Karpas-422 (cell line): ENCODE data around the gene SMAD3. TPM values are rescaled to one million over a fixed set of nuclear protein-coding genes. Genes with fewer than 3 reads are reported as not detected.

Experiments used
- DNase-seq: peaks from one replicate; pipeline ENCODE4 v3.0.0-alpha.2; 2015
- H2AFZ ChIP-seq: fragments of 200-600 bp; sonication (generic); 2 replicates; pipeline ENCODE4 v1.6.1; 2014; ENCODE audit warnings: antibody characterized with exemption, low read length, mixed read lengths
- H3K27ac ChIP-seq: fragments of 200-600 bp; sonication (generic); 2 replicates; pipeline ENCODE4 v1.5.1; 2014; ENCODE audit warnings: mild to moderate bottlenecking, low read length, moderate library complexity
- H3K27me3 ChIP-seq: fragments of 200-600 bp; sonication (generic); 2 replicates; pipeline ENCODE4 v1.6.1; 2014; ENCODE audit warnings: low read length, mixed read lengths
- H3K36me3 ChIP-seq: fragments of 200-600 bp; sonication (generic); 2 replicates; pipeline ENCODE4 v1.6.1; 2014; ENCODE audit warnings: low read length, mixed read lengths; ENCODE audit not compliant: insufficient read depth
- H3K4me1 ChIP-seq: fragments of 200-600 bp; sonication (generic); 2 replicates; pipeline ENCODE4 v1.6.1; 2014; ENCODE audit warnings: mild to moderate bottlenecking, low read length, mixed read lengths
- H3K4me2 ChIP-seq: fragments of 200-600 bp; sonication (generic); 2 replicates; pipeline ENCODE4 v1.6.1; 2014; ENCODE audit warnings: low read length, low read depth, mild to moderate bottlenecking; ENCODE audit not compliant: poor library complexity, severe bottlenecking
- H3K4me3 ChIP-seq: fragments of 200-600 bp; sonication (generic); 2 replicates; pipeline ENCODE4 v1.5.1; 2014; ENCODE audit warnings: mild to moderate bottlenecking, antibody characterized with exemption, low read length, mixed read lengths
- H3K79me2 ChIP-seq: fragments of 200-600 bp; sonication (generic); 2 replicates; pipeline ENCODE4 v1.6.1; 2014; ENCODE audit warnings: mild to moderate bottlenecking, low read length, mixed read lengths
- H3K9ac ChIP-seq: fragments of 200-600 bp; sonication (generic); 2 replicates; pipeline ENCODE4 v1.6.0; 2014; ENCODE audit warnings: low read length
- H3K9me2 ChIP-seq: fragments of 200-600 bp; sonication (generic), shearing (Covaris generic); replicated peaks from 2 replicates; pipeline ENCODE4 v1.6.0; 2014; ENCODE audit warnings: mild to moderate bottlenecking, low read length, moderate library complexity; ENCODE audit not compliant: insufficient read depth
- H3K9me3 ChIP-seq: fragments of 300-700, 200-600 bp; sonication (generic); 2 replicates; pipeline ENCODE4 v1.6.1; 2014; ENCODE audit warnings: low read length, mixed read lengths
- H4K20me1 ChIP-seq: fragments of 200-600 bp; sonication (generic); 2 replicates; pipeline ENCODE4 v1.6.1; 2014; ENCODE audit warnings: mild to moderate bottlenecking, antibody characterized with exemption, low read length, low read depth; ENCODE audit not compliant: insufficient read depth
- total RNA-seq: library from RNA; depleted of rRNA; stranded (reverse); fragments of >200 nt; shearing (Covaris generic); gene quantifications from 2 replicates; pipeline ENCODE4 v1.2.3, GENCODE V29; 2014; ENCODE audit warnings: low replicate concordance

Gene SMAD3
- total RNA-seq, 1 experiment from 2014 or later, result 27.7 TPM

DNA sequence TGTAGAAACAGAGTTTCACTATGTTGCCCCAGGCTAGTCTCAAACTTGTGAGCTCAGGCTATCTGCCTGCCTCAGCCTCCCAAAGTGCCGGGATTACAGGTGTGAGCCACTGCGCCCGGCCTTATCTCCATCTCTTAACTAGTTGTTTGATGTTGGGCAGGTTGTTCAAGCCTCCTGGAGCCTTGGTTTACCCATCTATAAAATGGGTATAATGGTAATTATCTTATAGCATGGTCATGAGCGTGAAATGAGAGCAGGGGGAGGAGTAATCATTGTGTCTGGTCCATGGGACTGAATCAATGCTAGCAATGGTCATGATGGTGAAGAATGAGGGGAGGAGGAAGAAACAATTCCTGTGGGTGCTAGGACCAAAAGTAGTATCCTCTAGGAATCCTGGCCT lies 32.0 kb downstream of the SMAD3 start:
- Histone ChIP-seq H3K9me2 (no peaks in the 10 kb centered on the region), H4K20me1 (peaks cover 1% of the 10 kb centered on the region; the same call in 1 of the 2 replicates), H3K9ac (peak overlapping the region; percentile 28; the same call in 1 of the 2 replicates), H2AFZ (no peak overlapping the region), H3K9me3 (no peaks in the 10 kb centered on the region), H3K27ac (no peak overlapping the region), H3K4me3 (no peak overlapping the region), H3K36me3 (no peaks in the 10 kb centered on the region), H3K4me2 (peak overlapping the region; percentile 84), H3K4me1 (peaks cover 83% of the 10 kb centered on the region), H3K79me2 (no peaks in the 10 kb centered on the region), H3K27me3 (no peaks in the 10 kb centered on the region)
- no peak for DNase-seq

DNA sequence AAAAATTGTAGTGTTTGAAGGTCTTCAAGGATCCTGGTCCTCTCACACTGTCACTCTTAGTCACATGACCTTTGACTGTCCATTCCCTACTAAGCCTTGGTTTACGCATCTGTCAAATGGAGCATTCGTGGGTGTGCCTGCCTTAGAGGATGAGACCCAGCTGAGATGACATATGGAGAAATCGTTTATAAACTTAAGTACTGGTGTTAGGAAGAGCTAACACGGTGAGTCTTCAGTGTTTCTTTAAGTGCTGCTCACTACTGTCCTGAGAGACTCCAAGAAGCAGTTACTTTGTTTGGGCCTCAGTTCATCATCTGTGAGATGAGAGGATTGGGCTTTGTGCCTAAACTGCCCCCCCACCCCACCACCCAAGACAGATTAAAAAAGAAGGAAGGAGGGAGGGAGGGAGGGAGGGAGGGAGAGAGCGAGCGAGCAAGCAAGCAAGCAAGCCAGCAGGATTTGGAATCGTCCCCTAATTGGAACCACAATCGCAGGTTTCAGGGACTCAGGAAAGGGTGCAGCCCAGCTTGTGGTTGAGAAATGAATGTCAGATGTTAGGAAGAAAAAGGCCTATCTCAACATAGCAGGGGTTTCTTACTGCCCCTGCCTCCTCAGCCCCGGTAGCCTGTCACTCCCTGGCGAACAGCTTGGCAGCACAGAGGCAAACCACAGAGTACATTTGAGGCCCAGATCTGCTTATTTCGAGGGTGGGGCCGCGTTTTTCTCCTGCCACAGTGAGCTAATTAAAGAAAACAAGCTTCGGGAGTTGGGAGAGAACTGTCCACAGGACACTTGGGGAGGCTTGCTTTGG lies 32.7 kb downstream of the SMAD3 start:
- no peak overlapping the region for H3K9ac ChIP-seq
- DNase-seq, result no peak
- no peaks in the 10 kb centered on the region for H3K36me3 ChIP-seq
- no peak overlapping the region for H3K4me3 ChIP-seq
- H3K4me1 ChIP-seq, result peaks cover 75% of the 10 kb centered on the region
- no peak overlapping the region for H3K27ac ChIP-seq
- H3K79me2 ChIP-seq, result no peaks in the 10 kb centered on the region
- no peaks in the 10 kb centered on the region for H3K9me2 ChIP-seq
- H3K9me3 ChIP-seq, result no peaks in the 10 kb centered on the region
- H2AFZ ChIP-seq, result no peak overlapping the region
- H3K27me3 ChIP-seq, result no peaks in the 10 kb centered on the region
- H4K20me1 ChIP-seq, result peaks cover 8% of the 10 kb centered on the region; the same call in 1 of the 2 replicates
- H3K4me2 ChIP-seq, result no peak overlapping the region

DNA sequence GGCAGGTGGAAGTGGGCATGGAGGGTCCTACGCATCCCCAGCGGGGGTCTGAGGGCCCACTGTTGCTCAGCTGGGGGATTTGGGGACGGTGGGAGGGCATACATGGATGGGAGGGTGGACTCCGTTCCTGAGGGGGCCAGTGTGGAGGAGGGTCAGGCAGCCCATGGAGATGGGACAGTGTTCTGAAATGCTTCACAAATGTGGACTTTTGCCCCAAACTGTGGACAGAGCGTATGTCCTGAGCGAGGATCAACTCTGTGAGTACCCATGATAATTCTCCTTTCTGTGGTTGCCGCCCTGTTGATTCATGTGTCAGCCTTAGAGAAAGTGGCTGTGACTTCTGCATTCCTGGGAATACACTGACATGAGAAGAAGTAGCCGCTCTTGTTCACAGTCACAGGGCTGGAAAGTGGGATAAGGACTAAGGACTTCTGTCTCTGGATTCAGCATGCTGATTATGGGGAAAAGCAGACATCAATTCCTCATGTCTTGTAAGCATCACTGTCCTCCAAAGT lies 33.4 kb downstream of the SMAD3 start:
- Histone ChIP-seq H3K27ac (no peak overlapping the region), H4K20me1 (peaks cover 14% of the 10 kb centered on the region; the same call in 1 of the 2 replicates), H3K4me2 (no peak overlapping the region), H3K9me2 (no peaks in the 10 kb centered on the region), H3K9ac (no peak overlapping the region), H3K79me2 (no peaks in the 10 kb centered on the region), H3K4me1 (peaks cover 70% of the 10 kb centered on the region), H3K9me3 (no peaks in the 10 kb centered on the region), H2AFZ (no peak overlapping the region), H3K27me3 (no peaks in the 10 kb centered on the region), H3K4me3 (no peak overlapping the region), H3K36me3 (no peaks in the 10 kb centered on the region)
- DNase-seq, result no peak

DNA sequence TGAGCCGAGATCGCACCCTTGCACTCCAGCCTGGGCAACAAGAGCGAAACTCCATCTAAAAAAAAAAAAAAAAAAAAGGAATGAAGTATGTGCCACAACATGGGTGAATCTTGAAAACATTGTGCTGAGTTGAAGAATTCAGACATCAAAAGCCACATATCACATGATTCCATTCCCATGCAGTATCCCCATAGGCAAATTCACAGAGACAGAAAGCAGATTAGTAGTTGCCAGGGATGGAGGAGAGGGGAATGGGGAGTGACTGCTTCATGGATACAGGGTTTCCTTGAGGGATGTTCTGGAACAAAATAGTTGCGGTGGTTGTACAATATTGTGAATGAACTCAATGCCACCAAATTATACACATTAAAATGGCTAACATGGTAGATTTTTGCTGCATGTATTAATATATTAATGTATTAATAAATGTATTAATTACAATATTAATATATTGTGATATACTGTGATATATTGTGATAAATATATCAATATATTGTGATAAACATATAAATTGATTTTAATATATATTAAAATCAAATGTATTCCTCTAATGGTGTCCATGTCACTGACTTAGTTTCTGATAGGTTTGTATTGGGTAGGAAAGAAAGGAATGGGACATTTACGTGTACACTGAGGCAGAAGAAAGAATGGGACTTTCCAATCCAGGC lies 34.9 kb downstream of the SMAD3 start:
- Histone ChIP-seq H3K4me3 (no peak overlapping the region), H3K9me2 (no peaks in the 10 kb centered on the region), H3K79me2 (no peaks in the 10 kb centered on the region), H3K36me3 (no peaks in the 10 kb centered on the region), H2AFZ (no peak overlapping the region), H3K27ac (no peak overlapping the region), H3K27me3 (no peaks in the 10 kb centered on the region), H3K9me3 (no peaks in the 10 kb centered on the region), H3K4me1 (peaks cover 55% of the 10 kb centered on the region), H4K20me1 (peaks cover 27% of the 10 kb centered on the region; the same call in 1 of the 2 replicates), H3K4me2 (peak overlapping the region; percentile 50), H3K9ac (no peak overlapping the region)
- DNase-seq, result no peak

DNA sequence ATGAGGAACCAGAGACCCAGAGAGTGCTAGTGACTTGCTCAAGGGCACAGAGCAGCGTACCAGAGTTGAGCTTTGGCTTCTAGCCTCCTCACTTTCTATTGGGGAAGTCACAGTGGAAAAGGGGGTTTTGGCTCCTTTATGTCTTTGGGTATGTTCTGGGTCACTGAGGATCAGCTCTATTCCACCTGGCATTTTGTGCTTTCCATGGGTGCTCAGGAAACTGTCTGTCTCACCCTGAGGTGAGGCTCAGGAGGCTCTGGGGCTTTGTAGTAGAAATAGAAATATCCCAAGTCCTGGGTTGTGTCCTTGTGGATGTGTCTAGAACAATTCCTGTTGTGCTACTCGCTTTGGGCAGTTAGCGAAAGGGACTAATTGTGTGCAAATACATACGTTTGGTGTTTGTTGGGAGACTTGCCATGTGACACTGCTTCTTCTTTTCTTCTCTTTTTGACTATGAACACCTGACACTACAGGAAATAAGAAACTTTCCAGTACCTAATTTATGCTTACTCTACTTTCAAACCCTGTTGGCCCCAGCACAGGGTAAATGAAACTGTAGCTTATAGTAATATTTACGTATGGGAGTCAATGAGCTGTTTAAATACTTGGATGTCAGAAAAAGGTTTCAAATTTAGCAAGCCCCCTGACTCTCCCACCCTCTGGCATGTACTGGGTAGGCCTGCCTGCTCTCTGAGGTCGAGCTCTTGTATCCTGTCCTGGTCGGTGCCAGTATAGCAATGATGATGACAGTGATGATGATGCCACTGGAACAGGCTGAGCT lies 35.6 kb downstream of the SMAD3 start:
- H2AFZ ChIP-seq, result no peak overlapping the region
- H3K79me2 ChIP-seq, result no peaks in the 10 kb centered on the region
- H4K20me1 ChIP-seq, result peaks cover 32% of the 10 kb centered on the region; the same call in 1 of the 2 replicates
- DNase-seq, result peak; percentile 63
- peaks cover 48% of the 10 kb centered on the region for H3K4me1 ChIP-seq
- H3K36me3 ChIP-seq, result no peaks in the 10 kb centered on the region
- no peaks in the 10 kb centered on the region for H3K9me3 ChIP-seq
- no peaks in the 10 kb centered on the region for H3K27me3 ChIP-seq
- H3K9ac ChIP-seq, result peak overlapping the region; percentile 3; the same call in 1 of the 2 replicates
- no peaks in the 10 kb centered on the region for H3K9me2 ChIP-seq
- H3K4me3 ChIP-seq, result peak overlapping the region; percentile 30; the same call in 1 of the 2 replicates
- H3K4me2 ChIP-seq, result peak overlapping the region; percentile 50
- no peak overlapping the region for H3K27ac ChIP-seq

DNA sequence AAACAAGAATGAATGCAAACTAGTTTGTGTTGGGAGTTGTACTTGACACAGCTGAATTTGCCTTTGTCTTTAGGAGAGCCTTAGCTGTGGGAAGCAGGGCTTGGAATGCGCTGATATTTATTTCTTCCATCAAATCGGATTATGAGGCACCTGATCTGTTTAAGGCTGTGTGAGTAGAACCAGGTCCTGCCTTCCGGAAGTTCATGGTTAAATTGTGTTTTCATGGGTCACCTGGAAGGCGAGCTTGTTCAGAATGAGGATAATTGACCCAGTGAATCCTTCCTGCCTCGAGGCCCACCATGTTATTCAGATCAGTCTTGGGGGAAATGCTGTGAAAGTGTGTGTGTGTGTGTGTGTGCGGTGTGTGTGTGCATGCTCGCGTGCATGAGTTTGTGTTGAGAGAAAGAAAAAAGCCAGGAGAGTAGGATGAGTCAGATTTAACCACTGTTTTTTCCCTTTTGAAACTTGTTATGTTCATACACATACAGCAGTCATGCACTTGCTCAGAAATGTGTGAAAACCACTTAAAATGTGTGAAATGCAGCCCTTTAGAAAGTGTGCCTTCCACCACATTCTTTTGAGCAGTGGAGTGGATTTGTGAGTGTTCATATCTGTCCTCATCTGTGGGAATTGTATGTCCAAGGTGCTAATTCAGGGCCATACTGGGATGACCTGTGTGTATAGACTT lies 36.7 kb downstream of the SMAD3 start:
- no peak overlapping the region for H3K9ac ChIP-seq
- H3K9me2 ChIP-seq, result no peaks in the 10 kb centered on the region
- H2AFZ ChIP-seq, result no peak overlapping the region
- no peak for DNase-seq
- H4K20me1 ChIP-seq, result peaks cover 39% of the 10 kb centered on the region; the same call in 1 of the 2 replicates
- no peaks in the 10 kb centered on the region for H3K9me3 ChIP-seq
- no peaks in the 10 kb centered on the region for H3K27me3 ChIP-seq
- no peaks in the 10 kb centered on the region for H3K79me2 ChIP-seq
- no peak overlapping the region for H3K4me2 ChIP-seq
- H3K27ac ChIP-seq, result no peak overlapping the region
- H3K36me3 ChIP-seq, result no peaks in the 10 kb centered on the region
- no peak overlapping the region for H3K4me3 ChIP-seq
- peaks cover 37% of the 10 kb centered on the region for H3K4me1 ChIP-seq

DNA sequence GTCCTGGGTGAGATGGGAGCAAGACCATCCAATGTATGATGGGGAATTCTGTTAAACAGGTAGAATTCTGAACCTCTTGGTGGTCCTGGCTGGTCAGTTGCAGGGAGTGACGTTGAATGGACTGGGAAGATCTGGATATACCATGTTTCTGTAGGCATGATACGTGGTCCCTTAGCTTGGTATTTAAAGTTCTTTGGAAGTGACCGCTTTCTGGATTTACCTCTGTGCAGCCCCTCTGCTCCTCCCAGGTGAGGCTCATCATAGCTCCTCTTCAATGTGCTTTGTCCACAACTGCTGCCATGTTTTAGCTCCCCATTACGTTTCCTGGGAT lies 37.2 kb downstream of the SMAD3 start:
- DNase-seq, result no peak
- no peaks in the 10 kb centered on the region for H3K36me3 ChIP-seq
- peaks cover 39% of the 10 kb centered on the region; the same call in 1 of the 2 replicates for H4K20me1 ChIP-seq
- H3K9ac ChIP-seq, result no peak overlapping the region
- H3K4me1 ChIP-seq, result peaks cover 32% of the 10 kb centered on the region
- no peaks in the 10 kb centered on the region for H3K27me3 ChIP-seq
- H3K79me2 ChIP-seq, result no peaks in the 10 kb centered on the region
- no peak overlapping the region for H3K4me3 ChIP-seq
- no peaks in the 10 kb centered on the region for H3K9me2 ChIP-seq
- H2AFZ ChIP-seq, result no peak overlapping the region
- no peaks in the 10 kb centered on the region for H3K9me3 ChIP-seq
- no peak overlapping the region for H3K4me2 ChIP-seq
- H3K27ac ChIP-seq, result no peak overlapping the region
